Ascending aorta (tissue), 2 donors: ENCODE measurements around the gene SORBS2. TPM values are rescaled to one million over a fixed set of nuclear protein-coding genes. Genes with fewer than 3 reads are reported as not detected.

Experiments
- DNase-seq, 2 donors: peaks; one replicate each; pipeline ENCODE4 v3.0.0-alpha.2; 2019; ENCODE audit warnings: low spot score in 2 of 2
- H3K27ac ChIP-seq, 2 donors: fragments of 200-600 bp; sonication (generic); one replicate each; pipeline ENCODE4 v1.5.1; 2016 to 2017; ENCODE audit warnings: mild to moderate bottlenecking in 1 of 2
- H3K27me3 ChIP-seq: fragments of 200-600 bp; sonication (generic); one replicate; pipeline ENCODE4 v1.5.1; 2017
- H3K36me3 ChIP-seq, 2 donors: fragments of 200-600 bp; sonication (generic); one replicate each; pipeline ENCODE4 v1.5.1; 2016
- H3K4me1 ChIP-seq, 2 donors: fragments of 200-600 bp; sonication (generic); one replicate each; pipeline ENCODE4 v1.5.1; 2016 to 2017; ENCODE audit warnings: mild to moderate bottlenecking in 1 of 2
- H3K4me3 ChIP-seq, 2 donors: fragments of 200-600 bp; sonication (generic); one replicate each; pipeline ENCODE4 v1.5.1; 2016 to 2017; ENCODE audit warnings: mild to moderate bottlenecking in 1 of 2
- H3K9me3 ChIP-seq, 2 donors: fragments of 200-600 bp; sonication (generic); one replicate each; pipeline ENCODE4 v1.5.1; 2016
- CTCF ChIP-seq, 3 experiments: fragments of 200-600 bp in 2 of 3; fragments of 450-650 bp in 1 of 3; sonication (generic) in 2 of 3; IDR thresholded peaks; one replicate each; pipeline ENCODE4 v1.5.1; 2016 to 2019; ENCODE audit warnings: antibody characterized with exemption in 3 of 3, mild to moderate bottlenecking in 1 of 3, moderate library complexity in 1 of 3
- intact Hi-C: fragments of 100-400 bp; cut with DNase I; formaldehyde crosslinking; loops from one replicate; pipeline ENCODE4 v1.15.1; 2023
- total RNA-seq: library from RNA; depleted of rRNA; stranded (reverse); fragments of >200 nt; gene quantifications from one replicate; pipeline ENCODE4 v1.1.0, GENCODE V29; 2016

The SORBS2 gene
- total RNA-seq, 1 donor from 2014 or later, result 246 TPM

GRCh38 chr4:185738038-185738552 lies 73.9 kb downstream of the SORBS2 start:
- Histone ChIP-seq H3K9me3 (no peaks in the 10 kb centered on the region), H3K4me3 (peak overlapping the region; percentile 1 to 43), H3K4me1 (peaks cover 13 to 55% of the 10 kb centered on the region in 2 donors), H3K27me3 (no peaks in the 10 kb centered on the region), H3K36me3 (no peaks in the 10 kb centered on the region), H3K27ac (peak overlapping the region; percentile 81 to 90)
- DNase-seq, result no peak
- intact Hi-C loops, result loop anchor here (2.0 to 5.0 kb wide), 4 partner anchors 35 to 289 kb away; no protein-coding TSS in a partner anchor
- no peak for TF ChIP-seq CTCF (IDR thresholded peaks at IDR 0.05)

GRCh38 chr4:185737489-185738037 lies 74.4 kb downstream of the SORBS2 start:
- Histone ChIP-seq H3K27ac (peak overlapping the region; percentile 81 to 90), H3K36me3 (no peaks in the 10 kb centered on the region), H3K4me3 (peak overlapping the region; percentile 1 to 43), H3K9me3 (no peaks in the 10 kb centered on the region), H3K4me1 (peaks cover 13 to 57% of the 10 kb centered on the region in 2 donors), H3K27me3 (no peaks in the 10 kb centered on the region)
- no peak for TF ChIP-seq CTCF (IDR thresholded peaks at IDR 0.05)
- intact Hi-C loops, result loop anchor here (2.0 to 5.0 kb wide), 4 partner anchors 35 to 290 kb away; no protein-coding TSS in a partner anchor
- no peak for DNase-seq

GRCh38 chr4:185736882-185737281 lies 75.1 kb downstream of the SORBS2 start:
- peaks cover 13 to 64% of the 10 kb centered on the region in 2 donors for H3K4me1 ChIP-seq
- H3K9me3 ChIP-seq, result no peaks in the 10 kb centered on the region
- H3K36me3 ChIP-seq, result no peaks in the 10 kb centered on the region
- intact Hi-C loops, result loop anchor here (5.0 kb wide), 2 partner anchors 35 to 290 kb away; no protein-coding TSS in a partner anchor
- no peak for DNase-seq
- H3K4me3 ChIP-seq, result peak overlapping the region in 1 of 2 donors; percentile 2
- TF ChIP-seq CTCF (IDR thresholded peaks at IDR 0.05), result no peak
- no peaks in the 10 kb centered on the region for H3K27me3 ChIP-seq
- H3K27ac ChIP-seq, result peak overlapping the region; percentile 81 to 90

GRCh38 chr4:185735866-185736400 lies 76.1 kb downstream of the SORBS2 start:
- H3K27me3 ChIP-seq, result no peaks in the 10 kb centered on the region
- peak overlapping the region; percentile 81 to 90 for H3K27ac ChIP-seq
- no peak for TF ChIP-seq CTCF (IDR thresholded peaks at IDR 0.05)
- no peaks in the 10 kb centered on the region for H3K36me3 ChIP-seq
- intact Hi-C loops, result loop anchor here (5.0 kb wide), 2 partner anchors 34 to 291 kb away; no protein-coding TSS in a partner anchor
- no peak for DNase-seq
- peaks cover 13 to 69% of the 10 kb centered on the region in 2 donors for H3K4me1 ChIP-seq
- no peaks in the 10 kb centered on the region for H3K9me3 ChIP-seq
- no peak overlapping the region for H3K4me3 ChIP-seq

GRCh38 chr4:185734930-185735329 lies 77.1 kb downstream of the SORBS2 start:
- Histone ChIP-seq H3K27ac (peak overlapping the region; percentile 50 to 87), H3K4me3 (no peak overlapping the region), H3K36me3 (no peaks in the 10 kb centered on the region), H3K9me3 (no peaks in the 10 kb centered on the region), H3K27me3 (no peaks in the 10 kb centered on the region), H3K4me1 (peaks cover 13 to 68% of the 10 kb centered on the region in 2 donors)
- intact Hi-C loops, result loop anchor here (5.0 kb wide), 2 partner anchors 33 to 292 kb away; no protein-coding TSS in a partner anchor
- no peak for TF ChIP-seq CTCF (IDR thresholded peaks at IDR 0.05)
- DNase-seq, result no peak
